Sigmoid colon (tissue), 4 donors: ENCODE data around the gene FAM227B.

Source experiments
- EP300 ChIP-seq, 4 donors: sonication (generic); formaldehyde crosslinking; IDR thresholded peaks; one replicate each; pipeline ENCODE4 v1.6.1; 2017; ENCODE audit warnings: antibody characterized with exemption in 4 of 4
- POLR2A ChIP-seq, 2 donors: fragments of 450-650 bp; IDR thresholded peaks; one replicate each; pipeline ENCODE4 v1.6.1; 2016; ENCODE audit warnings: antibody characterized with exemption in 2 of 2, mild to moderate bottlenecking in 2 of 2, moderate library complexity in 2 of 2
- POLR2AphosphoS5 ChIP-seq, 4 donors: sonication (generic); formaldehyde crosslinking; IDR thresholded peaks; one replicate each; pipeline ENCODE4 v1.6.1; 2017; ENCODE audit warnings: antibody characterized with exemption in 4 of 4
- TF ChIP-seq, protein P1 (sequence below), 4 experiments: fragments of 450-650 bp in 3 of 4; fragments of 200-600 bp in 1 of 4; IDR thresholded peaks; one replicate each; pipeline ENCODE4 v1.5.1; 2016 to 2019; ENCODE audit warnings: antibody characterized with exemption in 4 of 4, mild to moderate bottlenecking in 3 of 4, moderate library complexity in 2 of 4

DNA sequence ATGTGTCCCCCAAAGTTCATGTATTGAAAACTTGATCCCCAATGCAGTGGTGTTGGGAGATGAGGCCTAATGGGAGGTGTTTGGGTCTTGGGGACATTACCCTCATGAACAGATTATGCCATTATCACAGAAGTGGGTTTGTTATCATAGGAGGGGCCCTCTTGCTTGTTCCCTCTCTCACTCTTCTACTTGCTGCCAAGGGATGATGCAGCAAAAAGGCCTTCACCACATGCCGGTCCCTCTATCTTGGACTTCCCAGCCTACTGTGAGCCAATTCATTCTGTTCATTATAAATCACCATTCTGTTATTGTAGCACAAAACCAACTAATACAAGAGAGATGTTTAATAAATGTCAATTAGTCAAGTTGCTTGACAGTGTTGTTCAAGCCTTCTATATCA is 47.2 kb downstream of the FAM227B start:
- TF ChIP-seq, protein P1, sequence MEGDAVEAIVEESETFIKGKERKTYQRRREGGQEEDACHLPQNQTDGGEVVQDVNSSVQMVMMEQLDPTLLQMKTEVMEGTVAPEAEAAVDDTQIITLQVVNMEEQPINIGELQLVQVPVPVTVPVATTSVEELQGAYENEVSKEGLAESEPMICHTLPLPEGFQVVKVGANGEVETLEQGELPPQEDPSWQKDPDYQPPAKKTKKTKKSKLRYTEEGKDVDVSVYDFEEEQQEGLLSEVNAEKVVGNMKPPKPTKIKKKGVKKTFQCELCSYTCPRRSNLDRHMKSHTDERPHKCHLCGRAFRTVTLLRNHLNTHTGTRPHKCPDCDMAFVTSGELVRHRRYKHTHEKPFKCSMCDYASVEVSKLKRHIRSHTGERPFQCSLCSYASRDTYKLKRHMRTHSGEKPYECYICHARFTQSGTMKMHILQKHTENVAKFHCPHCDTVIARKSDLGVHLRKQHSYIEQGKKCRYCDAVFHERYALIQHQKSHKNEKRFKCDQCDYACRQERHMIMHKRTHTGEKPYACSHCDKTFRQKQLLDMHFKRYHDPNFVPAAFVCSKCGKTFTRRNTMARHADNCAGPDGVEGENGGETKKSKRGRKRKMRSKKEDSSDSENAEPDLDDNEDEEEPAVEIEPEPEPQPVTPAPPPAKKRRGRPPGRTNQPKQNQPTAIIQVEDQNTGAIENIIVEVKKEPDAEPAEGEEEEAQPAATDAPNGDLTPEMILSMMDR (IDR thresholded peaks at IDR 0.05) = no peak
- no peak for TF ChIP-seq POLR2AphosphoS5 (IDR thresholded peaks at IDR 0.05)
- TF ChIP-seq EP300 (IDR thresholded peaks at IDR 0.05) = no peak
- TF ChIP-seq POLR2A (IDR thresholded peaks at IDR 0.05) = no peak
